CD4-positive, alpha-beta T cell treated with Interleukin-4 for 4 hours (primary cell): ENCODE measurements around the gene LAMTOR3.
A peak's percentile ranks its signal among the peaks of the same experiment; 100 is the strongest.
"Not testable (repeated sequence)": the region's sequence is repeated elsewhere in the genome, so short reads cannot be mapped to it uniquely, and the experiment has no call there.

ENCODE experiments used
- DNase-seq: peaks from one replicate; pipeline ENCODE4 v3.0.0-alpha.2; 2020

Gene LAMTOR3

DNA sequence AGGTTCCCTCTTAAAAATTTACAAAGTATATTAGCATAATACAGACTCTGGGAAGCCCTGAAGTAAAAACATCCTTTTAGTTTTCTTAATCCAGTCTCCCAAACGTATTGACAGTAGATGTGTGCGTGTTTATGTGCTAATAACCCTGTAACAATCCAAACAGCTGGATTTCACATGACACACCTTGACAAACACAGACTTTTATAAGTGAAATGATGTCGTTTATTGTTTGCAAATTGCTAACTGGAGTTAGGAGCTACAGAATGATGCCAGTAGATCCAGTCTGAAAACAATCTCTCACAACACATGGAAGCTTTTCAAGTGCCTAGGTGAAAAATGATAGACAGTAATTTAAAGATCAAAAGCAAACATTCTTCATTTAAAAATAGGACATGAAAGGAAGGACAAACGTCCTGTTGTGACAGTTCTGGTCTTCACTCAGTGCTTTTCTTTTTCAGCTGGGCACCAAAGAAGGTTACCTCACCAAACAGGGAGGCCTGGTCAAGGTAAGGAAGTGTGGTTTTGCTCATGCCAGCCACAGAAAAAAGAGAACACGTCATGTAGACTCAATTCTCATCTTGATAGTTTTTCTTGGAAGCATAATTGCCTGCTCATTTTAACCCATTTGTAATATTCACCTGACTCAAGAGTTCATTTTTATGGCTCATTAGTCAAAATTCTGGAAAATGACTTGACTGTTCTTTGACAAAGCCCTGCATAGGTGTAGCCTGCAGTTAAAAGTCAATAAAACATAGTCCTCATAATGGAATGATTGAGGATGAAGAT, 32.9 kb downstream of the LAMTOR3 start:
- no peak for DNase-seq

GRCh38 chr4:99860521-99860920, 33.7 kb downstream of the LAMTOR3 start:
- no peak for DNase-seq

- DNase-seq, result no peak
Observed at GRCh38 chr4:99859618-99860017, 34.6 kb downstream of the LAMTOR3 start.

GRCh38 chr4:99857307-99857706, 36.9 kb downstream of the LAMTOR3 start:
- DNase-seq, result no peak

- peak; percentile 41 for DNase-seq
Observed at GRCh38 chr4:99856166-99856565, 38.1 kb downstream of the LAMTOR3 start.

GRCh38 chr4:99855678-99856077, 38.5 kb downstream of the LAMTOR3 start:
- peak; percentile 34 for DNase-seq

- no peak for DNase-seq
Observed at GRCh38 chr4:99853999-99854398, 40.2 kb downstream of the LAMTOR3 start.

DNA sequence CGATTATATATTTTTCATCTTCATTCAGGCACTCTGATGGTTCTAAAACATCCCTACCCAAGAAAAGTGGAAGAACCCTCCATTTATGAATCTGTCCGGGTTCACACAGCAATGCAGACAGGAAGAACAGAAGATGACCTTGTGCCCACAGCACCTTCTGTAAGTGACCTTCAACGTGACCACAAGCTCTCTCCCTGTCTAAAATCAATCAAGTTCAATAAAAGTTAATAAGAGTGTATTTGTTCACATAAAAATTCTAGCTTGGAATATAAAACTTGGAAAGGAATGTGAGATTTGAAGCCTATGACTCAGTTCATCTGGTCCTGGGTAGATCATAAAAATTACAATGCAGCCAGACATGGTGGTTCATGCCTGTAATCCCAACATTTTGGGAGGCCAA, 41.0 kb downstream of the LAMTOR3 start:
- DNase-seq, result no peak

DNA sequence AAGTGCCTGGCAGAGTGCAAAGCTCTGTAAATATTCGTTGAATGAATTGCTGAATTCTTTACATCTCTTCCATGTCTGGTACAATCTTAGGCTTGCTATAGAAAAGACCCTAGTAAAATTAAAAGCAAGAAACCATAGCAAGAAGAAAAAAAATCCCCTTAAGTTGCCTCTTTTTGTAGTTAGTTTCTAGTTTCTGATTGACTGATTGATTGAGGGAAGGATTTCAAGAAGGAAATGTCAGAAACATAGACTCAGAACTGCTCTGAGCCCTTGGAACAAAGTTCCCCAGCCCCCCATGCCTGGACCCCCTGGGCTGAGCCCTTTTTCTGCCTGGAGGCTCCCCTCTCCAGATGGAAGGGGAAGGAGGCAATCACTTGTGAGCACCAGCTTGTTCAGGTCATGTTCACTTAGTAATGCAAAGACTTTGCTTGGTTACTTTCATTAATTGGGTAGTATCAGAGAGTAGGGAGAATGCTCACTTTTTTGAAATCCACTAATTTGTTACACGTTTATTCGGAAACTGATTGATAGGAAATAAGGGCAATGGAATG, 42.0 kb downstream of the LAMTOR3 start:
- no peak for DNase-seq

GRCh38 chr4:99848591-99849001, 45.6 kb downstream of the LAMTOR3 start:
- peak; percentile 30 for DNase-seq

DNA sequence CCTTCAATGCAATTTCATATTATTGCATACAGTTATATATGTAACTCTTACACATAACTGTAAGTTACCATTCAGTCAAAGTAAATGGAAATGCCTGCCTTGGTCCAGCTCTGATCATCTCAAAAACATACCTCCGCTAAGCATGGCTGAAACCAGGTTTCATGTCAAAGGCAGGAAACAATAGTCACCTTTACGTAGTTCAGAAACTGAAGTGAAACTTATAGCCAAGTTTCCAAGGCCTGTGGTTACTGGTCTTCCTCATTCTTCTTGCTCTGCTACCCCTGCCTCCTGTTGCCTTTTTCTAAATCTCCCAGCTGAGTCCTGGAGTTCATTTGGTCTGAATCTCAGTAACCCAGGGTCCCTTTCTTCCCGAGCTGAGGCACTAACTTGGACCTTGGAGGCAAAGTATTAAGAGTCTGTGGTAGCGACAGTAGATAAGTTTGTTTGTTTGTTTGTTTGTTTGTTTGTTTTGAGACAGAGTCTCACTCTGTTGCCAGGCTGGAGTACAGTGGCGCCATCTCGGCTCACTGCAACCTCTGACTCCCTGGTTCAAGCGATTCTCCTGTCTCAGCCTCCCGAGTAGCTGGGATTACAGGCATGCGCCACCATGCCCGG, 46.8 kb downstream of the LAMTOR3 start:
- peak; percentile 37 for DNase-seq

GRCh38 chr4:99846891-99847290, 47.3 kb downstream of the LAMTOR3 start:
- DNase-seq, result no peak

GRCh38 chr4:99845708-99846469, 48.3 kb downstream of the LAMTOR3 start:
- peak; percentile 33 for DNase-seq

- no peak for DNase-seq
Observed at GRCh38 chr4:99845179-99845578, 49.0 kb downstream of the LAMTOR3 start.

GRCh38 chr4:99844048-99844447, 50.2 kb downstream of the LAMTOR3 start:
- DNase-seq, result no peak

- DNase-seq, result no peak
Observed at GRCh38 chr4:99843413-99843812, 50.8 kb downstream of the LAMTOR3 start.

DNA sequence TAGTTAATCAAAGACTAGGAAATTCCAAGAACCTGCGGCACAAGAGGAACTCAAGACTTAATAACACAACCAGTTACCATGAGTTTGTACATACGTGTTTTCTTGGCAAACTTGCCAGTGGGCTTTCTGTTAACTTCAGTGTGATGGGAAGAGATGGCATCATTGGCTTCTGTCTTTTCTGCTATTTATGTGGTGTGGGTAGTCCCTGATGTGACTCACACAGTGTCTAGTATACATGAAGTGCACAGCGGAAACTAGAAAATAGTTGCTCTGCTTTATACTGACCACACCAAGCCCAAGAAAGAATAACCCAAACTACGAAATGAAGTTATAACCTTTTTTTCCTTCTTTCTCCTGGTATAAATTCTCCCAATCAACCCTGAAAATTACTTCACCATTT, 53.1 kb downstream of the LAMTOR3 start:
- DNase-seq, result no peak

- no peak for DNase-seq
Observed at GRCh38 chr4:99838927-99839326, 55.3 kb downstream of the LAMTOR3 start.

DNA sequence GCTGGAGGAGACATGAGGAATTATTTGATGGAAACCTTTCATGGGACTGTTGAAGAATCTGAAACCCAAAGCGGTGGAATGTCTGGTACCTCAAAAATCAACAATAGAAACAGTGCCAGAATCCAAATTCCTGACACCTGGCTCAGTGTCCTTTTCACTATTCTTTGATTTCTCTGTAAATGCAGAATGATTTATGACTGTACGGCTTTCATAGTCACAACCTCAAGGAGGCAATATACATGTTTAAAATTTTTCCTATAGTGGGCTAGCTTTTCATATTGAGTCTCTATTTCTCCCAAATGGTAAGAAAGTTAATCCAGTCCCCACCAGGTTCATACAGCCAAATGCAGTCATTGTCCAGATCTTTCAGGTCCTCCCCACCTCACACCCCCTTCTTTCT, 58.3 kb downstream of the LAMTOR3 start:
- no peak for DNase-seq

DNA sequence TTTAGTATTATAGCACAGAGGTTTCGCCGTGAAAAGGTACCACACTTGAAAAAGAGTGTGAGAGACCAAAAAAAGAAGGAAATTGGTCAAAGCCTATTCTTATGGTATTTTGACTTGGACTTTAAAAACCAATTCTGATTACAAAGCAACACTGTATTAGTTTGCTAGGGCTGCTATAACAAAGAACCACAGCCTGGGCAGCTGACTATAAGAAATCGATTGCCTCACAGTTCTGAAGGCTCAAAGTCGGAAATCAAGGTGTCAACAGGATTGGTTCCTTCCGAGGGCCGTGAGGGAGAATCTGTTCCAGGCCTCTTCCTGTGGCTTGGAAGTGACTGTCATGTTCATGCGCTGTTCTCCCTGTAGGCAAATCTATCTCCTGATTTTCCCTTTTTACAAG, 59.7 kb downstream of the LAMTOR3 start:
- DNase-seq, result no peak

- DNase-seq, result no peak
Observed at GRCh38 chr4:99833756-99834155, 60.5 kb downstream of the LAMTOR3 start.

DNA sequence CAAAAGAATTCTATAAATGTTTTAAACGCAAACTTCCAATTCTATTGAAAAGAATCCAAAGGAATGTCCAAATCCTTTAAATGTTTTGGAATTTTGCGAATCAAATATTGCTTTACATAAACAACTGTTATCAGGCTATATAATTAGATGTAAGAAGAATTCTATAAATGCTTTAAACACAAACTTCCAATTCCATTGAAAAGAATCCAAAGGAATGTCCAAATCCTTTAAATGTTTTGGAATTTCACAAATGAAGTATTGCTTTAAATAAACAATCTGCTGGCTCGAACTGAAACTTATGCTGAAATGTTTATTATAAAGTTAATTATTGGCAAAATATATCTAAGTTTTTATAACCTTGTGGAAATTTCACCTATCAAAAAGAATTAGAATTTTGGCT, 61.5 kb downstream of the LAMTOR3 start:
- DNase-seq, result no peak

DNA sequence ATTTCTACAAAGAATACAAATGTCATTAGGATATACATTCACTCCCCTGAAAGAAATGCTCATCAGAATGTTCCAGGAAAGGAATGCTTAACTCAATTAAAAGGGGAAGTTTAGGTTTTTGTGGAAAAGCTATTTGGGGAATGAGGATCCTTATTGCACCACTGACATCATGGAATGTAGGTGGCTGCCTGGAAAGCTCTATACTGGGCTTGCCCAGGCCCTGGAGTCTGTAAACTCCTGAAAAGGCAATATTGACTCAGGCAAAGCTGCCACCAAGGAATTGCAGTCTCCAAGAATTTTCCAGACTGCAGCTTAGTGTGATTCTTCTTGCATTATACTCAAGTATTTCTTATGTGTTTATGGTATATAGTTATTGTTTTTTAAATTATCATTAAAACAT, 61.9 kb downstream of the LAMTOR3 start:
- no peak for DNase-seq

DNA sequence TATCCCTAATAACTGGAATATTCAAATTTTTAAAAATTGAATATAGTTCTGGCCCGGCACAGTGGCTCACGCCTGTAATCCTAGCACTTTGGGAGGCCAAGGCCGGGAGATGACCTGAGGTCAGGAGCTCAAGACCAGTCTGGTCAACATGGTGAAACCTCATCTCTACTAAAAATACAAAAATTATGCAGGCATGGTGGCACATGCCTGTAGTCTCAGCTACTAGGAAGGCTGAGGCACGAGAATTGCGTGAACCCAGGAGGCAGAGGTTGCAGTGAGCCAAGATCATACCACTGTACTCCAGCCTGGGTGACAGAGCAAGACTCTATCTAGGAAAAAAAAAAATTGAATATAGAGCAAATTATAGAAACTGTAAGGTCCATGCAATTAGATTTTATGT, 64.2 kb downstream of the LAMTOR3 start:
- not testable (repeated sequence) for DNase-seq
